ENCODE measurements around the gene AVPR2. TPM values are rescaled to one million over a fixed set of nuclear protein-coding genes. Genes with fewer than 3 reads are reported as not detected.

AVPR2 gene
- total RNA-seq, 4 donors from 2014 or later = 0.53 to 5.0 (median 1.1) TPM

- no peak overlapping the region for H3K27ac ChIP-seq
- no peak overlapping the region for H3K4me3 ChIP-seq
- TF ChIP-seq, protein P1, sequence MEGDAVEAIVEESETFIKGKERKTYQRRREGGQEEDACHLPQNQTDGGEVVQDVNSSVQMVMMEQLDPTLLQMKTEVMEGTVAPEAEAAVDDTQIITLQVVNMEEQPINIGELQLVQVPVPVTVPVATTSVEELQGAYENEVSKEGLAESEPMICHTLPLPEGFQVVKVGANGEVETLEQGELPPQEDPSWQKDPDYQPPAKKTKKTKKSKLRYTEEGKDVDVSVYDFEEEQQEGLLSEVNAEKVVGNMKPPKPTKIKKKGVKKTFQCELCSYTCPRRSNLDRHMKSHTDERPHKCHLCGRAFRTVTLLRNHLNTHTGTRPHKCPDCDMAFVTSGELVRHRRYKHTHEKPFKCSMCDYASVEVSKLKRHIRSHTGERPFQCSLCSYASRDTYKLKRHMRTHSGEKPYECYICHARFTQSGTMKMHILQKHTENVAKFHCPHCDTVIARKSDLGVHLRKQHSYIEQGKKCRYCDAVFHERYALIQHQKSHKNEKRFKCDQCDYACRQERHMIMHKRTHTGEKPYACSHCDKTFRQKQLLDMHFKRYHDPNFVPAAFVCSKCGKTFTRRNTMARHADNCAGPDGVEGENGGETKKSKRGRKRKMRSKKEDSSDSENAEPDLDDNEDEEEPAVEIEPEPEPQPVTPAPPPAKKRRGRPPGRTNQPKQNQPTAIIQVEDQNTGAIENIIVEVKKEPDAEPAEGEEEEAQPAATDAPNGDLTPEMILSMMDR (IDR thresholded peaks at IDR 0.05) = no peak
- TF ChIP-seq POLR2A (IDR thresholded peaks at IDR 0.05) = no peak
Observed at GRCh38 chrX:153884590-153884989, 19.9 kb upstream of the AVPR2 start.

GRCh38 chrX:153885208-153885787 is 19.2 kb upstream of the AVPR2 start:
- Histone ChIP-seq H3K4me1 (peaks cover 0 to 6% (median 0%) of the 10 kb centered on the region in 4 donors), H3K27ac (no peak overlapping the region), H3K9me3 (peaks cover 0 to 3% (median 0%) of the 10 kb centered on the region in 4 donors), H3K36me3 (no peaks in the 10 kb centered on the region), H3K27me3 (no peaks in the 10 kb centered on the region), H3K4me3 (peak overlapping the region in 2 of 4 donors; percentile 28 to 32)
- no peak for DNase-seq
- TF ChIP-seq, protein P1 (IDR thresholded peaks at IDR 0.05) = no peak
- no peak for TF ChIP-seq POLR2A (IDR thresholded peaks at IDR 0.05)

More at GRCh38 chrX:153884590-153884989, 19.9 kb upstream of the AVPR2 start:
- Histone ChIP-seq H3K9me3 (peaks cover 0 to 3% (median 0%) of the 10 kb centered on the region in 4 donors), H3K36me3 (no peaks in the 10 kb centered on the region), H3K4me1 (peaks cover 0 to 6% (median 0%) of the 10 kb centered on the region in 4 donors), H3K27me3 (no peaks in the 10 kb centered on the region)
- no peak for DNase-seq

GRCh38 chrX:153885968-153886903 is 18.2 kb upstream of the AVPR2 start, which contains the start of gene L1CAM:
L1CAM (minus strand) TSS chrX:153886173; CDS start chrX:153875836, 10,337 bp downstream.
- no peak within 1 kb of the TSS for H3K27ac ChIP-seq
- H3K4me3 ChIP-seq = peak within 1 kb of the TSS in 2 of 4 donors; percentile 28 to 32
- H3K27me3 ChIP-seq = no peaks in the 10 kb centered on the region
- peaks cover 0 to 6% (median 0%) of the 10 kb centered on the region in 4 donors for H3K4me1 ChIP-seq
- H3K9me3 ChIP-seq = peaks cover 0 to 3% (median 0%) of the 10 kb centered on the region in 4 donors
- no peak for DNase-seq
- TF ChIP-seq POLR2A (IDR thresholded peaks at IDR 0.05) = no peak
- TF ChIP-seq, protein P1 (IDR thresholded peaks at IDR 0.05) = no peak
- no peaks in the 10 kb centered on the region for H3K36me3 ChIP-seq

- Histone ChIP-seq H3K4me1 (peaks cover 0 to 6% (median 0%) of the 10 kb centered on the region in 4 donors), H3K4me3 (no peak overlapping the region), H3K27ac (no peak overlapping the region), H3K36me3 (no peaks in the 10 kb centered on the region), H3K9me3 (peaks cover 0 to 3% (median 0%) of the 10 kb centered on the region in 4 donors), H3K27me3 (no peaks in the 10 kb centered on the region)
- TF ChIP-seq, protein P1 (IDR thresholded peaks at IDR 0.05) = no peak
- TF ChIP-seq POLR2A (IDR thresholded peaks at IDR 0.05) = no peak
- no peak for DNase-seq
Observed at GRCh38 chrX:153886915-153887314, 17.6 kb upstream of the AVPR2 start.

GRCh38 chrX:153887385-153887784 is 17.1 kb upstream of the AVPR2 start:
- no peak overlapping the region for H3K27ac ChIP-seq

More at GRCh38 chrX:153887385-153887784, 17.1 kb upstream of the AVPR2 start:
- Histone ChIP-seq H3K4me3 (no peak overlapping the region), H3K27me3 (no peaks in the 10 kb centered on the region), H3K36me3 (no peaks in the 10 kb centered on the region), H3K4me1 (peaks cover 0 to 6% (median 0%) of the 10 kb centered on the region in 4 donors), H3K9me3 (peaks cover 0 to 3% (median 0%) of the 10 kb centered on the region in 4 donors)
- DNase-seq = no peak
- no peak for TF ChIP-seq POLR2A (IDR thresholded peaks at IDR 0.05)
- TF ChIP-seq, protein P1 (IDR thresholded peaks at IDR 0.05) = no peak

Data from Peyer's patch (tissue), 4 donors.